GM23248 (cell line): ENCODE data around the gene HRCT1. TPM values are rescaled to one million over a fixed set of nuclear protein-coding genes. Genes with fewer than 3 reads are reported as not detected.

ENCODE experiments used
- DNase-seq: peaks from one replicate; pipeline ENCODE4 v3.0.0-alpha.2; 2015
- H2AFZ ChIP-seq: fragments of 200-600 bp; sonication (generic); 2 replicates; pipeline ENCODE4 v1.6.1; 2016; ENCODE audit warnings: antibody characterized with exemption
- H3F3A ChIP-seq: fragments of 200-600 bp; sonication (generic); 2 replicates; pipeline ENCODE4 v1.6.1; 2016; ENCODE audit warnings: mild to moderate bottlenecking, antibody characterized with exemption, mixed run types; ENCODE audit not compliant: insufficient read depth
- H3K27ac ChIP-seq: fragments of 200-600 bp; sonication (generic); 2 replicates; pipeline ENCODE4 v1.5.1; 2016; ENCODE audit warnings: mild to moderate bottlenecking
- H3K27me3 ChIP-seq: fragments of 200-600 bp; sonication (generic); replicated peaks from 2 replicates; pipeline ENCODE4 v1.6.1; 2016; ENCODE audit warnings: mild to moderate bottlenecking; ENCODE audit not compliant: insufficient read depth
- H3K36me3 ChIP-seq: fragments of 200-600 bp; sonication (generic); 2 replicates; pipeline ENCODE4 v1.6.1; 2016; ENCODE audit warnings: low read depth, mild to moderate bottlenecking
- H3K4me1 ChIP-seq: fragments of 200-600 bp; sonication (generic); 2 replicates; pipeline ENCODE4 v1.6.1; 2016; ENCODE audit warnings: mild to moderate bottlenecking; ENCODE audit not compliant: insufficient read depth
- H3K4me2 ChIP-seq: fragments of 200-600 bp; sonication (generic); one replicate; pipeline ENCODE4 v1.6.1; 2016; ENCODE audit warnings: mild to moderate bottlenecking; ENCODE audit not compliant: unreplicated experiment
- H3K4me3 ChIP-seq: fragments of 200-600 bp; sonication (generic); 2 replicates; pipeline ENCODE4 v1.5.1; 2016; ENCODE audit warnings: mild to moderate bottlenecking
- H3K79me2 ChIP-seq: fragments of 200-600 bp; sonication (generic); 2 replicates; pipeline ENCODE4 v1.6.1; 2016; ENCODE audit warnings: mild to moderate bottlenecking; ENCODE audit not compliant: insufficient read depth
- H3K9ac ChIP-seq: fragments of 200-600 bp; sonication (generic); 2 replicates; pipeline ENCODE4 v1.6.1; 2016; ENCODE audit warnings: mild to moderate bottlenecking
- H3K9me2 ChIP-seq: fragments of 200-600 bp; sonication (generic); 2 replicates; pipeline ENCODE4 v1.6.1; 2016; ENCODE audit warnings: mixed run types, mild to moderate bottlenecking, moderate library complexity; ENCODE audit not compliant: insufficient read depth
- H3K9me3 ChIP-seq: fragments of 200-600 bp; sonication (generic); one replicate; pipeline ENCODE4 v1.6.1; 2017; ENCODE audit warnings: low read depth
- H4K20me1 ChIP-seq: fragments of 200-600 bp; sonication (generic); 2 replicates; pipeline ENCODE4 v1.6.0; 2016; ENCODE audit not compliant: insufficient read depth
- EZH2 ChIP-seq: fragments of 200-600 bp; sonication (generic); IDR thresholded peaks from 2 replicates; pipeline ENCODE4 v1.6.1; 2018; ENCODE audit warnings: antibody characterized with exemption, mild to moderate bottlenecking; ENCODE audit not compliant: insufficient read depth, poor library complexity, severe bottlenecking
- EZH2phosphoT487 ChIP-seq: fragments of 200-600 bp; sonication (generic); IDR thresholded peaks from 2 replicates; pipeline ENCODE4 v1.6.1; 2018; ENCODE audit warnings: antibody characterized with exemption, moderate library complexity, mild to moderate bottlenecking, low read depth; ENCODE audit not compliant: insufficient read depth
- WGBS, 2 experiments: methylation state at CpG; one replicate each; pipeline ENCODE4 v1.1.6; 2015 to 2017; ENCODE audit warnings: low lambda C conversion rate in 2 of 2, low coverage in 1 of 2; ENCODE audit errors: missing lambda C conversion rate in 2 of 2; 5-methylcytosine and 5-hydroxymethylcytosine counted together
- in situ Hi-C: fragments of 300-500 bp; cut with MboI; formaldehyde crosslinking; loops from 2 replicates; pipeline ENCODE4 v1.15.0; 2020
- polyA plus RNA-seq: library from polyadenylated mRNA; unstranded; fragments of >200 nt; fragmentation: Nextera tagmentation; extraction: Ambion mirVana; gene quantifications from 2 replicates; pipeline ENCODE4 v1.2.1, GENCODE V29; 2016
- total RNA-seq: library from RNA; depleted of rRNA; stranded (reverse); fragments of >200 nt; shearing (Covaris generic); gene quantifications from 2 replicates; pipeline ENCODE4 v1.2.3, GENCODE V29; 2014

The HRCT1 gene
- total and polyA plus RNA-seq, 2 experiments from 2014 or later: 1.2 to 3.4 TPM

DNA sequence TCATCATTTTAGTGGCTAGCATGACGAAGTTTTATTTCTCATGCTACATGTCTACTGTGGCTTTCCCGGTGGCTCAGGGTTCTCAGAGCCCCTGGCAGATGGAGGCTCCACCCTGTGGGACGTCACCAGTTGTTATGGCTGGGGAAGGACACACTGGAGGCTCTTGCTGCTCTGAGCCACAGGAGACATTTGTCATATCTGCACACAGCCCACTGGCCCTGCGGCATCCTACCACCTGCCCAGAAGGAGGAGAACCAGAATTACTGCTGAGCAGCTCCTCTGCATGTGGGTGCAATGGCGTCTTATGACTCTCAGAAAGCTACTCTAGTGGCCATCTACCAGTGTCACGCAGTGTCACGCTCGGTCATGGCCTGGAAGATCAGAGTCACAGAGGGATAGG lies 42.4 kb upstream of the HRCT1 start:
- Histone ChIP-seq H2AFZ (no peak overlapping the region), H3K9me2 (no peaks in the 10 kb centered on the region), H3K79me2 (no peaks in the 10 kb centered on the region), H3K4me3 (no peak overlapping the region), H3K4me2 (no peak overlapping the region), H3K9ac (no peak overlapping the region), H3F3A (no peaks in the 10 kb centered on the region), H3K4me1 (no peaks in the 10 kb centered on the region), H3K36me3 (no peaks in the 10 kb centered on the region), H3K9me3 (no peaks in the 10 kb centered on the region), H3K27me3 (peaks cover 15% of the 10 kb centered on the region), H4K20me1 (no peaks in the 10 kb centered on the region), H3K27ac (no peak overlapping the region)
- in situ Hi-C loops: no loop called here
- no peak for DNase-seq
- WGBS, 2 experiments: 57 to 62% methylated on average over 8 of the region's 8 CpGs
- TF ChIP-seq EZH2: no peak
- TF ChIP-seq EZH2phosphoT487: no peak

DNA sequence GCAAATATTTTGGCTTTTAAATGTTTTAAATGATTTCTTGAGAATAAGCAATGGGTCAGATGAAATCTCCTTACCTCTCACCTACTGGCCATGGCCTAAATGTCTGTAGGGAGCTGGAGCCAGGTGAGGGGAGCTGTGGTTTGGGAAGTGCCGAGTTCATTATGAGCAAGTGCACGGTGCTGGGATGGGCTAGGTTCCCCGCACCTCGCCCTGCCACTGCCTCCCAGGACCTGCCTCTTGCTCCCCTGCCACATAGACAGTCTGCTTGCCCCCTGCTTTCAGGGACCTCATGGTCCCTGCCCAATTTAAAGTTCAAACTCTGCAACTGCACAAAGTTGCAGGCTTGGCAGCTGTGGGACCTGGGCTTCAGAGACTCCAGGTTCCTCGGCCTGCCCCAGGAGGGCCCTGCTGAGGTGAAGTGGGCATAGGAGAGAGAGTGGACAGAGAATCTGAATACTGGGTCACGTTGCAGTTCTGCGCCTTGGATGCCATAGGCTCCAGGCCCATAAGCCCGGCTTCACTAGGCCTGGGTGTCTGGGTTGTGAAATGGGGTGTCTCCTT lies 41.2 kb upstream of the HRCT1 start:
- H3K4me2 ChIP-seq: no peak overlapping the region
- H3K9ac ChIP-seq: no peak overlapping the region
- no peaks in the 10 kb centered on the region for H3K79me2 ChIP-seq
- in situ Hi-C loops: no loop called here
- no peak overlapping the region for H3K4me3 ChIP-seq
- H3K36me3 ChIP-seq: no peaks in the 10 kb centered on the region
- no peaks in the 10 kb centered on the region for H3K9me3 ChIP-seq
- H3K27ac ChIP-seq: no peak overlapping the region
- peaks cover 15% of the 10 kb centered on the region for H3K27me3 ChIP-seq
- H2AFZ ChIP-seq: no peak overlapping the region
- H3F3A ChIP-seq: no peaks in the 10 kb centered on the region
- no peaks in the 10 kb centered on the region for H3K4me1 ChIP-seq
- no peaks in the 10 kb centered on the region for H4K20me1 ChIP-seq
- H3K9me2 ChIP-seq: no peaks in the 10 kb centered on the region
- WGBS, 2 experiments: 79 to 88% methylated on average over 8 of the region's 8 CpGs
- no peak for DNase-seq
- TF ChIP-seq EZH2: no peak
- TF ChIP-seq EZH2phosphoT487: no peak

DNA sequence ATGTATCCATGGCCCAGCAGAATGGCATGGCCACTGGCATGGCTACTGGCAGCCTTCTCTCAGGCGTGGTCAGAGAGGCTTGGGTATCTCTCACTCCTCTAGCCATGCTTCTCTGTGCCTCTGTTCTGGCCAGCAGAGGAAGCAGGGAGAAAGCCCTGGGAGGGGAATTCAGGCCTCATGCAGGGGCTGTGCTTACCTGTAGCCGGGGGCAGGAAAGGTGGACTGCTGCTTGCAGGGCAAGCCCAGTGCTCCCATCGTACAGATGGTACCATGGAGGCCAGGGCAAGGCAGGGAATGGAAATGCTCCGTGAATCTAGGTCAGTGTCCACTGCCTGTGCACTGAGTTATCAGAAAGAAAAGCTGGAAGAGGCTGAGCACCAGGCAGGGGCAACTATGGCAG lies 38.5 kb upstream of the HRCT1 start:
- DNase-seq: no peak
- Histone ChIP-seq H3K9me3 (no peaks in the 10 kb centered on the region), H3K27ac (no peak overlapping the region), H3K9me2 (no peaks in the 10 kb centered on the region), H3K4me2 (no peak overlapping the region), H3K4me1 (no peaks in the 10 kb centered on the region), H3K79me2 (no peaks in the 10 kb centered on the region), H4K20me1 (no peaks in the 10 kb centered on the region), H2AFZ (no peak overlapping the region), H3K4me3 (no peak overlapping the region), H3K36me3 (no peaks in the 10 kb centered on the region), H3K27me3 (0 out of 2 replicates have a peak, but pooled peaks cover 1% of the 10 kb centered on the region), H3K9ac (no peak overlapping the region), H3F3A (no peaks in the 10 kb centered on the region)
- in situ Hi-C loops: no loop called here
- WGBS, 2 experiments: 66 to 68% methylated on average over 4 of the region's 4 CpGs
- no peak for TF ChIP-seq EZH2phosphoT487
- TF ChIP-seq EZH2: no peak

DNA sequence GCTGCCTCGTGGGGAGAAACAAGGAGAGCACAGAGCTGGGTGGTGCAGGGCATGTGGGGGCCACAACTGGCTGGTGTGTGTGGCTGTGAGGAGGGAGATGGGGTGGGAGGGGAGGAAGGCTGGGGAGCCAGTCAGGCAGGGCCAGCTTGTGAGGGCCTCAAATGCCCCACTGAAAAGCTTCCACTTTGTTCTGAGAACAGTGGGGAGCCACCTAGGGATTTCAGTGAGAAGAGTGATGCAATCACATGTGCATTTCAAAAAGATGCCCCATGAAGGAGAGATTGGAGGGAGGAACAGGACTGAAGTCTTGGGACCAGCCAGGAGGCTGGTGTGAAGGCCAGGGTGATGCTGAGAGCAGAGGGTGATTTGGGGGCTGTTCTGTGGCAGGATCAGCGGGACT lies 37.1 kb upstream of the HRCT1 start:
- no peaks in the 10 kb centered on the region for H3K4me1 ChIP-seq
- H3K4me2 ChIP-seq: no peak overlapping the region
- WGBS, 2 experiments: 43 to 56% methylated on average over 1 to 2 of the region's 2 CpGs
- no peaks in the 10 kb centered on the region for H3K27me3 ChIP-seq
- H3K79me2 ChIP-seq: no peaks in the 10 kb centered on the region
- H2AFZ ChIP-seq: no peak overlapping the region
- no peak overlapping the region for H3K9ac ChIP-seq
- no peaks in the 10 kb centered on the region for H3K9me2 ChIP-seq
- TF ChIP-seq EZH2phosphoT487: no peak
- TF ChIP-seq EZH2: no peak
- H3F3A ChIP-seq: no peaks in the 10 kb centered on the region
- in situ Hi-C loops: no loop called here
- H3K36me3 ChIP-seq: no peaks in the 10 kb centered on the region
- no peaks in the 10 kb centered on the region for H3K9me3 ChIP-seq
- no peak for DNase-seq
- H3K4me3 ChIP-seq: no peak overlapping the region
- H3K27ac ChIP-seq: no peak overlapping the region
- H4K20me1 ChIP-seq: no peaks in the 10 kb centered on the region
